Measurements from ENCODE around the gene GRPEL1. TPM values are rescaled to one million over a fixed set of nuclear protein-coding genes. Genes with fewer than 3 reads are reported as not detected.

The GRPEL1 gene
- polyA plus RNA-seq, 2 of the 4 experiments (the other 2 are of a cell fraction): 45.5 to 72.0 TPM

DNA sequence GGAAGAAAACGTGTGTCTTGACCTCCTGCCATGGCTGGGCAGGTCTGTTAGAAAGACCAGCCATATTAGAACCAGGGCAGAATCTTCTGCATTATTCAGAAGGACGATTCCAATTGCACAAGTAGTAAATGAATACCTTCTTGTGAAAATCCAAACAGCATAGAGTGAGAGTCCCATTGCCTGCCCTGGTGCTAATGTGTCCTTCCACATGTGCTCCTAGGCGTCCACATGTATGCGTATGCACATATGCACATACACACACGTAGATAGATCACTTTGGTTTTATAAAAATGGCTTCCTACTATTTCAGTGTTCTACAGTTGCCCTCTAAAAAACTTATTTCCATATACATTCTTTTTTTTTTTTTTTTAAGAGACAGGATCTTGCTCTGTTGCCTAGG, 10.2 kb upstream of the GRPEL1 start:
- ATAC-seq (no peak), DNase-seq (ENCODE audit: low read depth in 1 of 2, low spot score in 1 of 2) (no peak), FAIRE-seq (no peak)
- TF ChIP-seq NPAS2 (CRISPR knock-in tag; IDR thresholded peaks at IDR 0.05; ENCODE audit: borderline replicate concordance) (no peak), HOXA7 (CRISPR knock-in tag; IDR thresholded peaks at IDR 0.05) (no peak), KDM1A (IDR thresholded peaks at IDR 0.05; ENCODE audit: low read depth) (no peak), CBX8 (IDR thresholded peaks at IDR 0.05) (no peak), SMC3 (IDR thresholded peaks at IDR 0.05) (no peak), RNF2 (IDR thresholded peaks at IDR 0.05; ENCODE audit: borderline replicate concordance, low read depth) (no peak), EHF (CRISPR knock-in tag; IDR thresholded peaks at IDR 0.05) (no peak), E2F6 (IDR thresholded peaks at IDR 0.05; ENCODE audit: borderline replicate concordance, low read depth) (no peak), RAD21 (conservative IDR thresholded peaks at IDR 0.05 in 1 of 2, IDR thresholded peaks at IDR 0.05 in 1 of 2) (no peak), PHF8 (IDR thresholded peaks at IDR 0.05; ENCODE audit: borderline replicate concordance, low read depth) (no peak), FOSB (CRISPR knock-in tag; IDR thresholded peaks at IDR 0.05) (no peak), HOXB5 (CRISPR knock-in tag; IDR thresholded peaks at IDR 0.05) (no peak), ZC3H11A (IDR thresholded peaks at IDR 0.05) (no peak), GATA3 (IDR thresholded peaks at IDR 0.05; ENCODE audit: borderline replicate concordance) (no peak), HEYL (CRISPR knock-in tag; IDR thresholded peaks at IDR 0.05) (no peak), CHD2 (IDR thresholded peaks at IDR 0.05; ENCODE audit: low read length, partially characterized antibody) (no peak), FOSL2 (IDR thresholded peaks at IDR 0.05) (no peak), FOSL2 (CRISPR knock-in tag; IDR thresholded peaks at IDR 0.05) (no peak)
- TF ChIP-seq, protein P1, sequence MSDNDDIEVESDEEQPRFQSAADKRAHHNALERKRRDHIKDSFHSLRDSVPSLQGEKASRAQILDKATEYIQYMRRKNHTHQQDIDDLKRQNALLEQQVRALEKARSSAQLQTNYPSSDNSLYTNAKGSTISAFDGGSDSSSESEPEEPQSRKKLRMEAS (IDR thresholded peaks at IDR 0.05): no peak
- TF ChIP-seq, protein P2, sequence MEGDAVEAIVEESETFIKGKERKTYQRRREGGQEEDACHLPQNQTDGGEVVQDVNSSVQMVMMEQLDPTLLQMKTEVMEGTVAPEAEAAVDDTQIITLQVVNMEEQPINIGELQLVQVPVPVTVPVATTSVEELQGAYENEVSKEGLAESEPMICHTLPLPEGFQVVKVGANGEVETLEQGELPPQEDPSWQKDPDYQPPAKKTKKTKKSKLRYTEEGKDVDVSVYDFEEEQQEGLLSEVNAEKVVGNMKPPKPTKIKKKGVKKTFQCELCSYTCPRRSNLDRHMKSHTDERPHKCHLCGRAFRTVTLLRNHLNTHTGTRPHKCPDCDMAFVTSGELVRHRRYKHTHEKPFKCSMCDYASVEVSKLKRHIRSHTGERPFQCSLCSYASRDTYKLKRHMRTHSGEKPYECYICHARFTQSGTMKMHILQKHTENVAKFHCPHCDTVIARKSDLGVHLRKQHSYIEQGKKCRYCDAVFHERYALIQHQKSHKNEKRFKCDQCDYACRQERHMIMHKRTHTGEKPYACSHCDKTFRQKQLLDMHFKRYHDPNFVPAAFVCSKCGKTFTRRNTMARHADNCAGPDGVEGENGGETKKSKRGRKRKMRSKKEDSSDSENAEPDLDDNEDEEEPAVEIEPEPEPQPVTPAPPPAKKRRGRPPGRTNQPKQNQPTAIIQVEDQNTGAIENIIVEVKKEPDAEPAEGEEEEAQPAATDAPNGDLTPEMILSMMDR (IDR thresholded peaks at IDR 0.05): no peak
- 57% methylated on average over 5 of the region's 5 CpGs for WGBS (ENCODE audit: missing lambda C conversion rate)
- H3K4me2 ChIP-seq: no peak overlapping the region
- POLR2A ChIA-PET: no interaction called here
- H3K4me3 ChIP-seq: no peak overlapping the region
- H3K9me3 ChIP-seq: no peaks in the 10 kb centered on the region
- no peak overlapping the region for H3K27ac ChIP-seq
- CTCF ChIA-PET: interaction anchor here (0.6 to 9.9 kb wide), 3 partner anchors 8 to 357 kb away, joined by 3 to 69 read pairs (median 4); partner anchors contain the start of gene GRPEL1
- H3K4me1 ChIP-seq: no peaks in the 10 kb centered on the region

DNA sequence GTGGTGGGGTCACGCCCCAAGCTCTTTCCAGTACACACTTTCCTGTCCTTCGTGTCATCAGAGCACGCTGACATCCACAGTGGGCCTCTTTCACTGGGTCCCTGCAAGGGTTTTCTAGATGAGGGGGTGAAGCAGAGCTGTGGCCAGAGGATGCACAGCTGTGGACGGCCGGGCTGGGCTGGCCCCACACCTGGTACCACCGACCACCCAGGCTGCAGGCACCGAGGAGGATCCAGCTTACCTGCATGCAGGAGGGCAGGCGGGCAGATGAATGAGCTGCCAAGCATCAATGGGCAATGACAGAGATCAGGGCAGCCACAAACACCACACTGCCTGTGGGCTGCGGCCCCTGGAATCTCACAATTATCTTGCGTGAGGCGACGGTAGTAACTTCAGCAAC, 9.5 kb upstream of the GRPEL1 start:
- Histone ChIP-seq H3K4me2 (no peak overlapping the region), H3K9me3 (no peaks in the 10 kb centered on the region), H3K27ac (no peak overlapping the region), H3K4me3 (no peak overlapping the region), H3K4me1 (no peaks in the 10 kb centered on the region)
- ATAC-seq (no peak), DNase-seq (ENCODE audit: low read depth in 1 of 2, low spot score in 1 of 2) (no peak), FAIRE-seq (no peak)
- 78% methylated on average over 3 of the region's 12 CpGs for WGBS (ENCODE audit: missing lambda C conversion rate)
- TF ChIP-seq, protein P2 (IDR thresholded peaks at IDR 0.05): no peak
- TF ChIP-seq EHMT2 (IDR thresholded peaks at IDR 0.05; ENCODE audit: low read depth) (no peak), ZSCAN20 (CRISPR knock-in tag; IDR thresholded peaks at IDR 0.05) (no peak), RARB (CRISPR knock-in tag; IDR thresholded peaks at IDR 0.05) (no peak), NR3C1 (IDR thresholded peaks at IDR 0.05) (no peak), SMC3 (IDR thresholded peaks at IDR 0.05) (no peak), CHD4 (IDR thresholded peaks at IDR 0.05; ENCODE audit: borderline replicate concordance) (no peak), PHF8 (IDR thresholded peaks at IDR 0.05; ENCODE audit: borderline replicate concordance, low read depth) (no peak), MAFK (IDR thresholded peaks at IDR 0.05; ENCODE audit: partially characterized antibody) (no peak), EP300 (IDR thresholded peaks at IDR 0.05) (no peak), ESRRA (IDR thresholded peaks at IDR 0.05; ENCODE audit: borderline replicate concordance, low read length) (no peak), JUNB (IDR thresholded peaks at IDR 0.05) (no peak), HDAC2 (IDR thresholded peaks at IDR 0.05) (no peak), CEBPB (IDR thresholded peaks at IDR 0.05) (no peak), MYC (IDR thresholded peaks at IDR 0.05; ENCODE audit: borderline replicate concordance, low read length) (no peak), CBX2 (IDR thresholded peaks at IDR 0.05; ENCODE audit: borderline replicate concordance, low read depth) (no peak)
- POLR2A ChIA-PET: no interaction called here
- CTCF ChIA-PET: interaction anchor here (1.0 to 9.9 kb wide), 3 partner anchors 7 to 357 kb away, joined by 3 to 69 read pairs (median 3); partner anchors contain the start of genes GRPEL1 and TADA2B

All from A549 (cell line).